SK-N-SH (cell line): ENCODE data around the gene ABCC3.

Source experiments
- CHD2 ChIP-seq: fragments of 150-350 bp; IDR thresholded peaks from 2 replicates; pipeline ENCODE4 v1.6.1; 2018; ENCODE audit warnings: low read length; ENCODE audit not compliant: partially characterized antibody
- EP300 ChIP-seq, 2 experiments: IDR thresholded peaks; 2 replicates each; pipeline versions ENCODE4 v1.4.0 to v1.6.1; 2012; ENCODE audit warnings: borderline replicate concordance in 1 of 2, low read depth in 1 of 2, low read length in 1 of 2
- NFIC ChIP-seq: IDR thresholded peaks from 2 replicates; pipeline ENCODE4 v1.4.0; 2012; ENCODE audit warnings: borderline replicate concordance
- NRF1 ChIP-seq: IDR thresholded peaks from 2 replicates; pipeline ENCODE4 v1.6.1; 2012; ENCODE audit warnings: low read depth, mild to moderate bottlenecking, low read length
- POLR2AphosphoS5 ChIP-seq: IDR thresholded peaks from 2 replicates; pipeline ENCODE4 v1.6.1; 2012; ENCODE audit warnings: low read depth, low read length
- RFX5 ChIP-seq: IDR thresholded peaks from 2 replicates; pipeline ENCODE4 v1.6.1; 2012; ENCODE audit warnings: mild to moderate bottlenecking, improper control_type of control experiment, low read length
- SIN3A ChIP-seq: IDR thresholded peaks from 2 replicates; pipeline ENCODE4 v1.6.1; 2012; ENCODE audit warnings: low read depth, mild to moderate bottlenecking, low read length, moderate library complexity, borderline replicate concordance
- TAF1 ChIP-seq: IDR thresholded peaks from 2 replicates; pipeline ENCODE4 v1.6.1; 2012; ENCODE audit warnings: low read depth, mild to moderate bottlenecking, low read length, moderate library complexity, borderline replicate concordance
- TEAD4 ChIP-seq: IDR thresholded peaks from 2 replicates; pipeline ENCODE4 v1.4.0; 2012; ENCODE audit warnings: mild to moderate bottlenecking, borderline replicate concordance; ENCODE audit not compliant: insufficient read depth
- TF ChIP-seq, protein P1 (sequence below): fragments of 200-600 bp; sonication (generic); IDR thresholded peaks from 2 replicates; pipeline ENCODE4 v1.6.1; 2017; ENCODE audit warnings: antibody characterized with exemption, mild to moderate bottlenecking, moderate library complexity
- TF ChIP-seq, protein P2 (sequence below): IDR thresholded peaks from 2 replicates; pipeline ENCODE4 v1.4.0; 2012; ENCODE audit warnings: low read depth
- TF ChIP-seq, protein P3 (sequence below): IDR thresholded peaks from 2 replicates; pipeline ENCODE4 v1.6.1; 2012; ENCODE audit warnings: mild to moderate bottlenecking, low read depth, low read length, moderate library complexity
- TF ChIP-seq, protein P4 (sequence below): fragments of 150-350 bp; IDR thresholded peaks from 2 replicates; pipeline ENCODE4 v1.6.1; 2017; ENCODE audit warnings: antibody characterized with exemption, low read length, low read depth, borderline replicate concordance

DNA sequence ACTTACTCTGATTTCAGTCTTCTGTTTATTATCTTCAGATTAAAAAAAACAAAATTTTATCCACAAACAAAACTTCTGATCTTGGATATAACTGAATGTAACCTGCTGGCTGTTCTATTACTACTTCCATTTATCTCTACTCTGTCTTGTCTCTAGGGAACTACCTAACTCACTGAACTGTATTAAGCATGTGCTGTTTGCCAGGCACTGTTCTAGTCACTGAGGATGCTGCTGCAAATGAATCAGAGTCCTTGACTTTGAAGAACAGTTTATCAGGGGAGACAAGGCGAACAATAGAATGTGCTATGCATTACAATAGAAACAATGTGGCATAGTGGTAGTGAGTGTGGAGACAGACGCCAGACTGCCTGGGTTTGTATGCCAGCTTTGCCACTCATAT, 75.3 kb downstream of the ABCC3 start:
- TF ChIP-seq TEAD4 (no peak), EP300 (IDR thresholded peaks at IDR 0.05; ENCODE audit: borderline replicate concordance in 1 of 2, low read depth in 1 of 2, low read length in 1 of 2) (no peak), SIN3A (no peak), TAF1 (no peak), NFIC (no peak), CHD2 (no peak), RFX5 (no peak), POLR2AphosphoS5 (no peak), NRF1 (no peak)
- TF ChIP-seq, protein P1, sequence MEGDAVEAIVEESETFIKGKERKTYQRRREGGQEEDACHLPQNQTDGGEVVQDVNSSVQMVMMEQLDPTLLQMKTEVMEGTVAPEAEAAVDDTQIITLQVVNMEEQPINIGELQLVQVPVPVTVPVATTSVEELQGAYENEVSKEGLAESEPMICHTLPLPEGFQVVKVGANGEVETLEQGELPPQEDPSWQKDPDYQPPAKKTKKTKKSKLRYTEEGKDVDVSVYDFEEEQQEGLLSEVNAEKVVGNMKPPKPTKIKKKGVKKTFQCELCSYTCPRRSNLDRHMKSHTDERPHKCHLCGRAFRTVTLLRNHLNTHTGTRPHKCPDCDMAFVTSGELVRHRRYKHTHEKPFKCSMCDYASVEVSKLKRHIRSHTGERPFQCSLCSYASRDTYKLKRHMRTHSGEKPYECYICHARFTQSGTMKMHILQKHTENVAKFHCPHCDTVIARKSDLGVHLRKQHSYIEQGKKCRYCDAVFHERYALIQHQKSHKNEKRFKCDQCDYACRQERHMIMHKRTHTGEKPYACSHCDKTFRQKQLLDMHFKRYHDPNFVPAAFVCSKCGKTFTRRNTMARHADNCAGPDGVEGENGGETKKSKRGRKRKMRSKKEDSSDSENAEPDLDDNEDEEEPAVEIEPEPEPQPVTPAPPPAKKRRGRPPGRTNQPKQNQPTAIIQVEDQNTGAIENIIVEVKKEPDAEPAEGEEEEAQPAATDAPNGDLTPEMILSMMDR = no peak
- TF ChIP-seq, protein P2, sequence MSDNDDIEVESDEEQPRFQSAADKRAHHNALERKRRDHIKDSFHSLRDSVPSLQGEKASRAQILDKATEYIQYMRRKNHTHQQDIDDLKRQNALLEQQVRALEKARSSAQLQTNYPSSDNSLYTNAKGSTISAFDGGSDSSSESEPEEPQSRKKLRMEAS = no peak
- TF ChIP-seq, protein P3, sequence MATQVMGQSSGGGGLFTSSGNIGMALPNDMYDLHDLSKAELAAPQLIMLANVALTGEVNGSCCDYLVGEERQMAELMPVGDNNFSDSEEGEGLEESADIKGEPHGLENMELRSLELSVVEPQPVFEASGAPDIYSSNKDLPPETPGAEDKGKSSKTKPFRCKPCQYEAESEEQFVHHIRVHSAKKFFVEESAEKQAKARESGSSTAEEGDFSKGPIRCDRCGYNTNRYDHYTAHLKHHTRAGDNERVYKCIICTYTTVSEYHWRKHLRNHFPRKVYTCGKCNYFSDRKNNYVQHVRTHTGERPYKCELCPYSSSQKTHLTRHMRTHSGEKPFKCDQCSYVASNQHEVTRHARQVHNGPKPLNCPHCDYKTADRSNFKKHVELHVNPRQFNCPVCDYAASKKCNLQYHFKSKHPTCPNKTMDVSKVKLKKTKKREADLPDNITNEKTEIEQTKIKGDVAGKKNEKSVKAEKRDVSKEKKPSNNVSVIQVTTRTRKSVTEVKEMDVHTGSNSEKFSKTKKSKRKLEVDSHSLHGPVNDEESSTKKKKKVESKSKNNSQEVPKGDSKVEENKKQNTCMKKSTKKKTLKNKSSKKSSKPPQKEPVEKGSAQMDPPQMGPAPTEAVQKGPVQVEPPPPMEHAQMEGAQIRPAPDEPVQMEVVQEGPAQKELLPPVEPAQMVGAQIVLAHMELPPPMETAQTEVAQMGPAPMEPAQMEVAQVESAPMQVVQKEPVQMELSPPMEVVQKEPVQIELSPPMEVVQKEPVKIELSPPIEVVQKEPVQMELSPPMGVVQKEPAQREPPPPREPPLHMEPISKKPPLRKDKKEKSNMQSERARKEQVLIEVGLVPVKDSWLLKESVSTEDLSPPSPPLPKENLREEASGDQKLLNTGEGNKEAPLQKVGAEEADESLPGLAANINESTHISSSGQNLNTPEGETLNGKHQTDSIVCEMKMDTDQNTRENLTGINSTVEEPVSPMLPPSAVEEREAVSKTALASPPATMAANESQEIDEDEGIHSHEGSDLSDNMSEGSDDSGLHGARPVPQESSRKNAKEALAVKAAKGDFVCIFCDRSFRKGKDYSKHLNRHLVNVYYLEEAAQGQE = no peak
- TF ChIP-seq, protein P4, sequence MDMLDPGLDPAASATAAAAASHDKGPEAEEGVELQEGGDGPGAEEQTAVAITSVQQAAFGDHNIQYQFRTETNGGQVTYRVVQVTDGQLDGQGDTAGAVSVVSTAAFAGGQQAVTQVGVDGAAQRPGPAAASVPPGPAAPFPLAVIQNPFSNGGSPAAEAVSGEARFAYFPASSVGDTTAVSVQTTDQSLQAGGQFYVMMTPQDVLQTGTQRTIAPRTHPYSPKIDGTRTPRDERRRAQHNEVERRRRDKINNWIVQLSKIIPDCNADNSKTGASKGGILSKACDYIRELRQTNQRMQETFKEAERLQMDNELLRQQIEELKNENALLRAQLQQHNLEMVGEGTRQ = no peak
